T-cell (primary cell): Measurements from ENCODE around the gene PRSS23. TPM values are rescaled to one million over a fixed set of nuclear protein-coding genes. Genes with fewer than 3 reads are reported as not detected.

Experiments
- ATAC-seq, 4 experiments: fragments of 200-7000 bp in 3 of 4; fragments of 150-1000 bp in 1 of 4; cut with Tn5 transposase; replicated peaks in 1 of 4; 1 replicate in 3 of 4; 2 replicates in 1 of 4; pipeline ENCODE4 v1.10.0; 2021; ENCODE audit warnings: moderate library complexity in 3 of 4, mild to moderate bottlenecking in 2 of 4, moderate number of reproducible peaks in 1 of 4
- CTCF ChIA-PET, 2 donors: fragments of 300-600 bp; sonication (Branson Sonifier 250); formaldehyde crosslinking; loops; one replicate each; lab custom pipeline; 2022; ENCODE audit warnings: antibody characterized with exemption in 2 of 2; lab: Charles Lee
- POLR2A ChIA-PET, 2 donors: fragments of 300-600 bp; sonication (Branson Sonifier 250); formaldehyde crosslinking; loops; one replicate each; lab custom pipeline; 2022; ENCODE audit warnings: antibody characterized with exemption in 2 of 2; lab: Charles Lee
- DNase-seq, 35 experiments: peaks; one replicate each; pipeline versions ENCODE4 v3.0.0 to v3.0.0-alpha.2; 2013 to 2023
- H3K27ac ChIP-seq: one replicate; pipeline ENCODE4 v1.5.1; 2013; ENCODE audit warnings: low read length
- H3K27me3 ChIP-seq, 2 experiments: replicated peaks in 1 of 2; 1 replicate in 1 of 2; 2 replicates in 1 of 2; pipeline versions ENCODE4 v1.6.1 to v1.7.0; 2013; ENCODE audit warnings: low read length in 1 of 2, mixed read lengths in 1 of 2; ENCODE audit not compliant: control insufficient read depth in 2 of 2, insufficient read depth in 2 of 2; ENCODE audit errors: extremely low read depth in 1 of 2
- H3K36me3 ChIP-seq, 2 donors: 1 replicate in 1 of 2; 2 replicates in 1 of 2; pipeline versions ENCODE4 v1.6.1 to v1.7.0; 2013; ENCODE audit warnings: low read length in 1 of 2; ENCODE audit not compliant: control insufficient read depth in 2 of 2, insufficient read depth in 1 of 2; ENCODE audit errors: extremely low read depth in 1 of 2
- H3K4me1 ChIP-seq, 2 experiments: 1 replicate in 1 of 2; 2 replicates in 1 of 2; pipeline versions ENCODE4 v1.6.1 to v1.7.0; 2013; ENCODE audit warnings: low read length in 2 of 2, mixed read lengths in 1 of 2; ENCODE audit not compliant: insufficient read depth in 2 of 2, control insufficient read depth in 1 of 2; ENCODE audit errors: extremely low read depth in 1 of 2
- H3K4me3 ChIP-seq, 2 donors: 1 replicate in 1 of 2; 2 replicates in 1 of 2; pipeline versions ENCODE4 v1.5.1 to v1.7.0; 2013; ENCODE audit warnings: mild to moderate bottlenecking in 2 of 2, low read length in 1 of 2, moderate library complexity in 1 of 2; ENCODE audit not compliant: control insufficient read depth in 1 of 2; ENCODE audit errors: extremely low read depth in 1 of 2
- H3K9me3 ChIP-seq: 2 replicates; pipeline ENCODE4 v1.7.0; 2013
- H3K27ac Mint-ChIP-seq, 2 donors: one replicate each; pipeline ENCODE4 v1.8.0; 2020 to 2021; ENCODE audit warnings: mild to moderate bottlenecking in 2 of 2, mixed read lengths in 2 of 2
- H3K27me3 Mint-ChIP-seq, 2 donors: one replicate each; pipeline ENCODE4 v1.8.0; 2021 to 2022; ENCODE audit warnings: mixed read lengths in 2 of 2
- H3K36me3 Mint-ChIP-seq: one replicate; pipeline ENCODE4 v1.8.0; 2021; ENCODE audit warnings: mixed read lengths
- H3K4me1 Mint-ChIP-seq, 3 donors: one replicate each; pipeline ENCODE4 v1.8.0; 2020 to 2022; ENCODE audit warnings: mixed read lengths in 3 of 3, mild to moderate bottlenecking in 1 of 3
- H3K4me3 Mint-ChIP-seq, 3 donors: one replicate each; pipeline ENCODE4 v1.8.0; 2020 to 2022; ENCODE audit warnings: mild to moderate bottlenecking in 3 of 3, mixed read lengths in 3 of 3, moderate library complexity in 3 of 3
- H3K9me3 Mint-ChIP-seq, 3 donors: one replicate each; pipeline ENCODE4 v1.8.0; 2020 to 2022; ENCODE audit warnings: mixed read lengths in 3 of 3
- WGBS: methylation state at CpG from one replicate; pipeline ENCODE4 v1.1.5; 2013; ENCODE audit warnings: missing lambda C conversion rate; ENCODE audit not compliant: insufficient coverage; 5-methylcytosine and 5-hydroxymethylcytosine counted together
- total RNA-seq, 35 experiments: library from RNA in 6 of 35; stranded (reverse) in 6 of 35; fragments of 120-200 nt in 1 of 35; gene quantifications; one replicate each; pipeline versions ENCODE4 v1.2.1 to v1.2.4 and lab custom pipeline; 2013 to 2026

The PRSS23 gene
- total RNA-seq, 5 donors from 2014 or later (not counting 1 experiment from before 2014, with no cell fraction given) = 1.3 to 4.3 (median 1.6) TPM

- DNase-seq (no peak), ATAC-seq (no peak)
- peaks cover 9 to 12% of the 10 kb centered on the region in 2 experiments for H3K27me3 ChIP-seq
- H3K4me1 ChIP-seq = peaks cover 0 to 24% of the 10 kb centered on the region in 2 experiments
- Mint-ChIP-seq H3K27ac (no peak overlapping the region), H3K4me3 (peak overlapping the region in 2 of 3 donors; percentile 11 to 61), H3K4me1 (peaks cover 6 to 12% (median 10%) of the 10 kb centered on the region in 3 donors), H3K36me3 (no peaks in the 10 kb centered on the region), H3K27me3 (peaks cover 44 to 59% of the 10 kb centered on the region in 2 donors), H3K9me3 (no peaks in the 10 kb centered on the region)
- no peak overlapping the region for H3K27ac ChIP-seq
- POLR2A ChIA-PET = no interaction called here
- H3K9me3 ChIP-seq = no peaks in the 10 kb centered on the region
- CTCF ChIA-PET = no interaction called here
- no peaks in the 10 kb centered on the region for H3K36me3 ChIP-seq
- WGBS = 92% methylated on average over 2 of the region's 2 CpGs
- peak overlapping the region in 1 of 2 donors; percentile 42 for H3K4me3 ChIP-seq
These were observed 1.0 kb downstream of the PRSS23 start for GRCh38 chr11:86801364-86801763.

DNA sequence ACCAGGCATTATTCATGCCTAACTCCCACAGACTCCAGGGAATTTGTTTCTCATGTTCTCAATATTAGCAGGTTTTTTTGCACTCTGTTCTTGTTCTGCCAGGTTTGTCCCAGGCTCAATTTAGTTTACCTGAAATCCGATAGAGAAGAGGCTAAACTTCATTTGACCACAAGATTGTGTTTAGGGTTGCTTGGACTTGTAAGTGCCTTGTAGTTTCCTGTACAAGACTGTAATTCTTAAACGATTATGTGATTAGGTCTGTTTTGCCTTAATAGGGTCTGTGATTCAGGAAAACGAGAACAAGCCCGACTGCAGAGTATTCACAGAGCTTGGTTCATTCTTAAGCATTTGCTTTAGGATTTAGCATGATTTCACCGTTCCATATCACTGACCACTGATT is 1.8 kb downstream of the PRSS23 start:
- Histone ChIP-seq H3K27me3 (peaks cover 9 to 12% of the 10 kb centered on the region in 2 experiments), H3K4me1 (peaks cover 0 to 28% of the 10 kb centered on the region in 2 experiments), H3K27ac (no peak overlapping the region), H3K9me3 (no peaks in the 10 kb centered on the region), H3K4me3 (no peak overlapping the region), H3K36me3 (no peaks in the 10 kb centered on the region)
- ChIA-PET CTCF (no interaction called here), POLR2A (no interaction called here)
- Mint-ChIP-seq H3K27me3 (peaks cover 40 to 53% of the 10 kb centered on the region in 2 donors), H3K4me1 (peaks cover 6 to 17% (median 10%) of the 10 kb centered on the region in 3 donors), H3K36me3 (no peaks in the 10 kb centered on the region), H3K9me3 (no peaks in the 10 kb centered on the region), H3K27ac (no peak overlapping the region), H3K4me3 (no peak overlapping the region)
- DNase-seq (no peak), ATAC-seq (no peak)
- no CpG with 5 or more reads among the region's 5 CpGs for WGBS

DNA sequence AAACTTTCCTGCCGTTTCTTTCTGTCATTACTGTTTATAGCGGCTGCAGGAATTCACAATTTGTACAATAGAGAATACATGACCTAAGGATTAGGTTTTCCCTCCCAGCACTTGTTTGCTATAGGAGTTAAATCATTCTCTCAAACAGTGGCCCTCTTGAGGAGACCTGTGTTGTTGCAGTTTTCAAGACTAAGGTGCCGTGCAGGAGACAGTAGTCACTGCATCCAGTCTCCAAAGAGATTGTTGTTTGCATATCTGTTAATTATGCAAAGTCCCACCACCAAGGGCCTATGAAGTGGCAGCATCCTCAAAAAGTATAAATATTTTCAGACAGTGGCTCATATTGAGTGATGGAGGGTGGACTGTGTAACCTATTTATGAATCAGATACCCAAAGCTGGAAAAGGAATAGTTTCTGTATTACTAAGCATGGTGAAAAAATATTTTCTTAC is 2.3 kb downstream of the PRSS23 start:
- no CpG with 5 or more reads among the region's 3 CpGs for WGBS
- Mint-ChIP-seq H3K9me3 (no peaks in the 10 kb centered on the region), H3K4me1 (peaks cover 6 to 18% (median 10%) of the 10 kb centered on the region in 3 donors), H3K36me3 (no peaks in the 10 kb centered on the region), H3K4me3 (no peak overlapping the region), H3K27ac (no peak overlapping the region), H3K27me3 (peaks cover 38 to 55% of the 10 kb centered on the region in 2 donors)
- ChIA-PET POLR2A (no interaction called here), CTCF (interaction anchor here in 1 of 2 donors (1.2 kb wide), 1 partner anchor 9 kb away, joined by 3 read pairs; no protein-coding TSS in a partner anchor)
- no peak for ATAC-seq
- Histone ChIP-seq H3K4me3 (no peak overlapping the region), H3K9me3 (no peaks in the 10 kb centered on the region), H3K27ac (no peak overlapping the region), H3K27me3 (peaks cover 9 to 12% of the 10 kb centered on the region in 2 experiments), H3K4me1 (peaks cover 0 to 33% of the 10 kb centered on the region in 2 experiments), H3K36me3 (no peaks in the 10 kb centered on the region)
- DNase-seq = peak in 2 of 35 experiments; percentile 4 to 34

GRCh38 chr11:86803136-86804045 is 3.0 kb downstream of the PRSS23 start:
- ATAC-seq (no peak), DNase-seq (no peak)
- Mint-ChIP-seq H3K4me1 (peaks cover 6 to 18% (median 10%) of the 10 kb centered on the region in 3 donors), H3K36me3 (no peaks in the 10 kb centered on the region), H3K4me3 (no peak overlapping the region), H3K9me3 (no peaks in the 10 kb centered on the region), H3K27me3 (peaks cover 33 to 50% of the 10 kb centered on the region in 2 donors), H3K27ac (no peak overlapping the region)
- H3K9me3 ChIP-seq = no peaks in the 10 kb centered on the region
- H3K4me1 ChIP-seq = peaks cover 0 to 33% of the 10 kb centered on the region in 2 experiments
- no peak overlapping the region for H3K27ac ChIP-seq
- CTCF ChIA-PET = interaction anchor here in 1 of 2 donors (1.2 kb wide), 1 partner anchor 10 kb away, joined by 3 read pairs; no protein-coding TSS in a partner anchor
- no peak overlapping the region for H3K4me3 ChIP-seq
- H3K27me3 ChIP-seq = peaks cover 9 to 17% of the 10 kb centered on the region in 2 experiments
- POLR2A ChIA-PET = no interaction called here
- no peaks in the 10 kb centered on the region for H3K36me3 ChIP-seq
- WGBS = no CpG with 5 or more reads among the region's 5 CpGs

- H3K36me3 ChIP-seq = no peaks in the 10 kb centered on the region
- CTCF ChIA-PET = no interaction called here
- H3K4me3 ChIP-seq = no peak overlapping the region
- peaks cover 0 to 29% of the 10 kb centered on the region in 2 experiments for H3K4me1 ChIP-seq
- DNase-seq (no peak), ATAC-seq (no peak)
- no peaks in the 10 kb centered on the region for H3K9me3 Mint-ChIP-seq
- peaks cover 0 to 18% (median 10%) of the 10 kb centered on the region in 3 donors for H3K4me1 Mint-ChIP-seq
- H3K27ac ChIP-seq = peak overlapping the region; percentile 75
- no peak overlapping the region for H3K4me3 Mint-ChIP-seq
- no CpG with 5 or more reads among the region's 4 CpGs for WGBS
- H3K9me3 ChIP-seq = no peaks in the 10 kb centered on the region
- H3K27me3 ChIP-seq = peaks cover 9 to 12% of the 10 kb centered on the region in 2 experiments
- POLR2A ChIA-PET = no interaction called here
- H3K27ac Mint-ChIP-seq = no peak overlapping the region
- no peaks in the 10 kb centered on the region for H3K36me3 Mint-ChIP-seq
- H3K27me3 Mint-ChIP-seq = peaks cover 27 to 39% of the 10 kb centered on the region in 2 donors
These were observed 4.6 kb downstream of the PRSS23 start for GRCh38 chr11:86804951-86805350.

- H3K4me3 ChIP-seq = no peak overlapping the region
- H3K27me3 ChIP-seq = peaks cover 6 to 9% of the 10 kb centered on the region in 2 experiments
- Mint-ChIP-seq H3K27ac (peak overlapping the region in 1 of 2 donors; percentile 4), H3K4me1 (peaks cover 0 to 15% (median 6%) of the 10 kb centered on the region in 3 donors), H3K27me3 (peaks cover 24 to 39% of the 10 kb centered on the region in 2 donors), H3K4me3 (peak overlapping the region in 1 of 3 donors; percentile 3), H3K9me3 (no peaks in the 10 kb centered on the region), H3K36me3 (no peaks in the 10 kb centered on the region)
- POLR2A ChIA-PET = interaction anchor here in 1 of 2 donors (0.6 kb wide), 1 partner anchor 495 kb away, joined by 3 read pairs; no protein-coding TSS in a partner anchor
- DNase-seq (peak in 10 of 35 experiments; percentile 2 to 53 (median 21)), ATAC-seq (peak; percentile 27 to 62 (median 45))
- no peaks in the 10 kb centered on the region for H3K36me3 ChIP-seq
- CTCF ChIA-PET = no interaction called here
- peak overlapping the region; percentile 75 for H3K27ac ChIP-seq
- no CpG with 5 or more reads among the region's 2 CpGs for WGBS
- peaks cover 0 to 24% of the 10 kb centered on the region in 2 experiments for H3K4me1 ChIP-seq
- H3K9me3 ChIP-seq = no peaks in the 10 kb centered on the region
These were observed 5.5 kb downstream of the PRSS23 start for GRCh38 chr11:86805873-86806310.
